Smooth muscle cell (in vitro differentiated cells): ENCODE data around the gene LILRB2. TPM values are rescaled to one million over a fixed set of nuclear protein-coding genes. Genes with fewer than 3 reads are reported as not detected.

ENCODE experiments used
- DNase-seq: peaks from one replicate; lab custom pipeline; 2025; ENCODE audit not compliant: unreplicated experiment; lab: John Stamatoyannopoulos, UW
- H2AFZ ChIP-seq: fragments of 200-600 bp; sonication (generic); 2 replicates; pipeline ENCODE4 v1.6.0; 2016; ENCODE audit warnings: antibody characterized with exemption, low read depth, mild to moderate bottlenecking
- H3F3A ChIP-seq: fragments of 200-600 bp; sonication (generic); 2 replicates; pipeline ENCODE4 v1.6.0; 2017; ENCODE audit warnings: antibody characterized with exemption, low read depth
- H3K27ac ChIP-seq: fragments of 200-600 bp; sonication (generic); 2 replicates; pipeline ENCODE4 v1.5.1; 2016; ENCODE audit warnings: low read depth, mild to moderate bottlenecking
- H3K27me3 ChIP-seq: fragments of 200-600 bp; sonication (generic); 2 replicates; pipeline ENCODE4 v1.6.1; 2016; ENCODE audit warnings: low read depth, mild to moderate bottlenecking
- H3K36me3 ChIP-seq: fragments of 200-600 bp; sonication (generic); 2 replicates; pipeline ENCODE4 v1.5.1; 2016; ENCODE audit warnings: low read depth
- H3K4me1 ChIP-seq: fragments of 200-600 bp; sonication (generic); 2 replicates; pipeline ENCODE4 v1.5.1; 2016; ENCODE audit warnings: low read depth
- H3K4me2 ChIP-seq: fragments of 200-600 bp; sonication (generic); 2 replicates; pipeline ENCODE4 v1.6.0; 2016; ENCODE audit warnings: mild to moderate bottlenecking
- H3K4me3 ChIP-seq: fragments of 200-600 bp; sonication (generic); 2 replicates; pipeline ENCODE4 v1.5.1; 2016; ENCODE audit warnings: mild to moderate bottlenecking
- H3K79me2 ChIP-seq: fragments of 200-600 bp; sonication (generic); 2 replicates; pipeline ENCODE4 v1.6.0; 2016; ENCODE audit warnings: low read depth, mild to moderate bottlenecking
- H3K9ac ChIP-seq: fragments of 200-600 bp; sonication (generic); 2 replicates; pipeline ENCODE4 v1.6.0; 2016; ENCODE audit warnings: low read depth
- H3K9me3 ChIP-seq: fragments of 200-600 bp; sonication (generic); replicated peaks from 2 replicates; pipeline ENCODE4 v1.5.1; 2016; ENCODE audit warnings: low read depth
- H4K20me1 ChIP-seq: fragments of 200-600 bp; sonication (generic); 2 replicates; pipeline ENCODE4 v1.6.0; 2016; ENCODE audit warnings: low read depth
- CTCF ChIP-seq: fragments of 200-600 bp; sonication (generic); IDR thresholded peaks from 2 replicates; pipeline ENCODE4 v1.5.1; 2017; ENCODE audit warnings: borderline replicate concordance, mild to moderate bottlenecking, antibody characterized with exemption; ENCODE audit not compliant: insufficient read depth, poor library complexity, severe bottlenecking
- WGBS: methylation state at CpG from one replicate; pipeline ENCODE4 v1.1.7; 2016; ENCODE audit warnings: low lambda C conversion rate; 5-methylcytosine and 5-hydroxymethylcytosine counted together
- polyA plus RNA-seq: library from polyadenylated mRNA; unstranded; fragments of >200 nt; fragmentation: Nextera tagmentation; extraction: Ambion mirVana; gene quantifications from 2 replicates; pipeline ENCODE4 v1.2.1, GENCODE V29; 2016
- total RNA-seq: library from RNA; depleted of rRNA; stranded (reverse); fragments of >200 nt; gene quantifications from 2 replicates; pipeline ENCODE4 v1.2.3, GENCODE V29; 2014

Gene LILRB2
- total and polyA plus RNA-seq, 2 experiments from 2014 or later: not detected

- no peak for DNase-seq
- Histone ChIP-seq H3K27me3 (no peaks in the 10 kb centered on the region), H4K20me1 (no peaks in the 10 kb centered on the region), H3K9ac (no peak overlapping the region), H3K27ac (no peak overlapping the region), H3K9me3 (no peaks in the 10 kb centered on the region), H2AFZ (no peak overlapping the region), H3K36me3 (no peaks in the 10 kb centered on the region), H3K79me2 (no peaks in the 10 kb centered on the region), H3K4me2 (no peak overlapping the region), H3F3A (no peaks in the 10 kb centered on the region), H3K4me3 (no peak overlapping the region), H3K4me1 (no peaks in the 10 kb centered on the region)
- WGBS: 83% methylated on average over 29 of the region's 29 CpGs
- no peak for TF ChIP-seq CTCF
These were observed 36.4 kb upstream of the LILRB2 start for GRCh38 chr19:54317108-54317964.

GRCh38 chr19:54316746-54317107 lies 35.8 kb upstream of the LILRB2 start:
- Histone ChIP-seq H3K4me1 (no peaks in the 10 kb centered on the region), H3K36me3 (no peaks in the 10 kb centered on the region), H3K9ac (no peak overlapping the region), H3K4me3 (no peak overlapping the region), H3K27me3 (no peaks in the 10 kb centered on the region), H3K4me2 (no peak overlapping the region), H4K20me1 (no peaks in the 10 kb centered on the region), H3K9me3 (no peaks in the 10 kb centered on the region), H3K79me2 (no peaks in the 10 kb centered on the region), H3F3A (no peaks in the 10 kb centered on the region), H2AFZ (no peak overlapping the region), H3K27ac (no peak overlapping the region)
- TF ChIP-seq CTCF: no peak
- WGBS: 73% methylated on average over 11 of the region's 11 CpGs
- DNase-seq: no peak

GRCh38 chr19:54315956-54316355 lies 35.0 kb upstream of the LILRB2 start:
- Histone ChIP-seq H3K27me3 (no peaks in the 10 kb centered on the region), H4K20me1 (no peaks in the 10 kb centered on the region), H3K36me3 (no peaks in the 10 kb centered on the region), H3K27ac (no peak overlapping the region), H3K9me3 (no peaks in the 10 kb centered on the region), H3K9ac (no peak overlapping the region), H3K79me2 (no peaks in the 10 kb centered on the region), H2AFZ (no peak overlapping the region), H3K4me3 (no peak overlapping the region), H3K4me2 (no peak overlapping the region), H3K4me1 (no peaks in the 10 kb centered on the region), H3F3A (no peaks in the 10 kb centered on the region)
- DNase-seq: no peak
- no peak for TF ChIP-seq CTCF
- 79% methylated on average over 10 of the region's 10 CpGs for WGBS
